Measurements from ENCODE around the gene HTT-AS. TPM values are rescaled to one million over a fixed set of nuclear protein-coding genes. Genes with fewer than 3 reads are reported as not detected.

The HTT-AS gene
- total and polyA plus RNA-seq, 2 of the 13 experiments (the other 11 are each of a cell fraction or from before 2014, with no cell fraction given) = not detected

DNA sequence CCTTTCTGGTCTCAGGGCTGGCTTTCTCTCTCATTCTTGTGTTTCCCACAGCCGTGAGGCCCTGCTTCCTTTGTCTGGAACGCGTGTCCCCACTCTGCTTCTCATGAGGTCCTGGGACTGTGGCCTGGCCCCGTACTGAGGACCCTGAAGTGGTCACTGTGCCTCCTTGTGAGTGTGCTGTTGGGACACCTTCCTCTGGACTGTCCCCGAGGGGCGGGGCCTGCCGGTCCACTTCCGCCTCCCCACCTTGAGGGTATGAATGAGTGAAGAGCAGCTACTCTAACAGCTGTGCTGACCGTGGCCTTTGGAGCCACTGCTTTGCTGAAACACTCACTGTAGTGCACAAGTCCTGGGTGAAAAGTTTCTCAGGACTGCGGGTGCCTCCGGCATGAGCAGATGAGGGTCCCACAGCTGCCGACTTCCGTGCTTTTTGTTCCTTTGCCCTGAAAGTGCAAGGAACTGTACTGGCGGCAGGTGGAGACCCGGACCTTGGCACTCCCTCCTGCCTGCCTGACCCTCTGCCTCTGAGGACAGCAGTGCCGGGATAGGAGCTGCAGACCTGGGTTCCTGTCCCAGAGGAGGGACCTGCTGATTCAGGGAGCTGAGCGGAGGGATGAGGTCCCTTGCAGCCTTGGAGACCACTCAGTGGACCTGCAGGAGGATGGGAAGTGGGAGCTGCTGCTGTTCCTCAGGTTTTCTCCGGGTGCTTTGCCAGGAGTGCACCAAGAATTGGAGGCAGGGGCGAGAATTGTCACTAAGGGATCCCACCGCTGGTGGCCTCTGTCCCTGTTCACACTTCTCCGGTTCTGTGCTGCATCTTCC lies 38.0 kb downstream of the HTT-AS start (continued):
- TF ChIP-seq, protein P1, sequence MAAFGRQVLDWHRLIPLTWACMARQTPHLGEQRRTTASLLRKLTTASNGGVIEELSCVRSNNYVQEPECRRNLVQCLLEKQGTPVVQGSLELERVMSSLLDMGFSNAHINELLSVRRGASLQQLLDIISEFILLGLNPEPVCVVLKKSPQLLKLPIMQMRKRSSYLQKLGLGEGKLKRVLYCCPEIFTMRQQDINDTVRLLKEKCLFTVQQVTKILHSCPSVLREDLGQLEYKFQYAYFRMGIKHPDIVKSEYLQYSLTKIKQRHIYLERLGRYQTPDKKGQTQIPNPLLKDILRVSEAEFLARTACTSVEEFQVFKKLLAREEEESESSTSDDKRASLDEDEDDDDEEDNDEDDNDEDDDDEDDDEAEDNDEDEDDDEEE (CRISPR knock-in tag; IDR thresholded peaks at IDR 0.05) = no peak
- TF ChIP-seq ZNF652 (CRISPR knock-in tag; IDR thresholded peaks at IDR 0.05; ENCODE audit: borderline replicate concordance, low read depth) = no peak
- TF ChIP-seq, protein P2, sequence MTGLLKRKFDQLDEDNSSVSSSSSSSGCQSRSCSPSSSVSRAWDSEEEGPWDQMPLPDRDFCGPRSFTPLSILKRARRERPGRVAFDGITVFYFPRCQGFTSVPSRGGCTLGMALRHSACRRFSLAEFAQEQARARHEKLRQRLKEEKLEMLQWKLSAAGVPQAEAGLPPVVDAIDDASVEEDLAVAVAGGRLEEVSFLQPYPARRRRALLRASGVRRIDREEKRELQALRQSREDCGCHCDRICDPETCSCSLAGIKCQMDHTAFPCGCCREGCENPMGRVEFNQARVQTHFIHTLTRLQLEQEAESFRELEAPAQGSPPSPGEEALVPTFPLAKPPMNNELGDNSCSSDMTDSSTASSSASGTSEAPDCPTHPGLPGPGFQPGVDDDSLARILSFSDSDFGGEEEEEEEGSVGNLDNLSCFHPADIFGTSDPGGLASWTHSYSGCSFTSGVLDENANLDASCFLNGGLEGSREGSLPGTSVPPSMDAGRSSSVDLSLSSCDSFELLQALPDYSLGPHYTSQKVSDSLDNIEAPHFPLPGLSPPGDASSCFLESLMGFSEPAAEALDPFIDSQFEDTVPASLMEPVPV (CRISPR knock-in tag; IDR thresholded peaks at IDR 0.05) = no peak
- TF ChIP-seq, protein P3, sequence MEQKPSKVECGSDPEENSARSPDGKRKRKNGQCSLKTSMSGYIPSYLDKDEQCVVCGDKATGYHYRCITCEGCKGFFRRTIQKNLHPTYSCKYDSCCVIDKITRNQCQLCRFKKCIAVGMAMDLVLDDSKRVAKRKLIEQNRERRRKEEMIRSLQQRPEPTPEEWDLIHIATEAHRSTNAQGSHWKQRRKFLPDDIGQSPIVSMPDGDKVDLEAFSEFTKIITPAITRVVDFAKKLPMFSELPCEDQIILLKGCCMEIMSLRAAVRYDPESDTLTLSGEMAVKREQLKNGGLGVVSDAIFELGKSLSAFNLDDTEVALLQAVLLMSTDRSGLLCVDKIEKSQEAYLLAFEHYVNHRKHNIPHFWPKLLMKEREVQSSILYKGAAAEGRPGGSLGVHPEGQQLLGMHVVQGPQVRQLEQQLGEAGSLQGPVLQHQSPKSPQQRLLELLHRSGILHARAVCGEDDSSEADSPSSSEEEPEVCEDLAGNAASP (CRISPR knock-in tag; IDR thresholded peaks at IDR 0.05; ENCODE audit: borderline replicate concordance) = no peak
- TF ChIP-seq ZIK1 (CRISPR knock-in tag; IDR thresholded peaks at IDR 0.05; ENCODE audit: borderline replicate concordance, low read depth) = no peak
- peak; percentile 17; the same call in 1 of the 2 replicates for TF ChIP-seq HNF4G (IDR thresholded peaks at IDR 0.05; ENCODE audit: borderline replicate concordance, low read depth, low read length)
- no peak for TF ChIP-seq HNF4G (CRISPR knock-in tag; IDR thresholded peaks at IDR 0.05; ENCODE audit: borderline replicate concordance, low read depth)
- TF ChIP-seq HOXA3 (CRISPR knock-in tag; IDR thresholded peaks at IDR 0.05) = peak; percentile 25; the same call in 1 of the 2 replicates
- TF ChIP-seq ZBTB42 (CRISPR knock-in tag; IDR thresholded peaks at IDR 0.05) = 0 out of 2 replicates have a peak, but pooled peaks have one; percentile 20
- TF ChIP-seq XRCC5 (optimal IDR thresholded peaks at IDR 0.05; ENCODE audit: low read length) = no peak
- TF ChIP-seq ZNF235 (CRISPR knock-in tag; IDR thresholded peaks at IDR 0.05; ENCODE audit: borderline replicate concordance) = no peak
- TF ChIP-seq, protein P4, sequence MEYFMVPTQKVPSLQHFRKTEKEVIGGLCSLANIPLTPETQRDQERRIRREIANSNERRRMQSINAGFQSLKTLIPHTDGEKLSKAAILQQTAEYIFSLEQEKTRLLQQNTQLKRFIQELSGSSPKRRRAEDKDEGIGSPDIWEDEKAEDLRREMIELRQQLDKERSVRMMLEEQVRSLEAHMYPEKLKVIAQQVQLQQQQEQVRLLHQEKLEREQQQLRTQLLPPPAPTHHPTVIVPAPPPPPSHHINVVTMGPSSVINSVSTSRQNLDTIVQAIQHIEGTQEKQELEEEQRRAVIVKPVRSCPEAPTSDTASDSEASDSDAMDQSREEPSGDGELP (IDR thresholded peaks at IDR 0.05; ENCODE audit: borderline replicate concordance, low read depth) = peak; percentile 74; the same call in 1 of the 2 replicates
- no peak for TF ChIP-seq SIX1 (CRISPR knock-in tag; IDR thresholded peaks at IDR 0.05; ENCODE audit: borderline replicate concordance)
- peak; percentile 55 for TF ChIP-seq PHF8 (CRISPR knock-in tag; IDR thresholded peaks at IDR 0.05)
- TF ChIP-seq TAF1 (CRISPR knock-in tag; IDR thresholded peaks at IDR 0.05) = peak; percentile 58; the same call in 1 of the 2 replicates
- TF ChIP-seq SRSF9 (IDR thresholded peaks at IDR 0.05; ENCODE audit: borderline replicate concordance, insufficient read depth, low read depth, low read length, poor library complexity, severe bottlenecking) = no peak
- TF ChIP-seq ZNF432 (CRISPR knock-in tag; IDR thresholded peaks at IDR 0.05; ENCODE audit: borderline replicate concordance) = no peak
- no peak for TF ChIP-seq SP1 (IDR thresholded peaks at IDR 0.05)
- peak; percentile 60 for TF ChIP-seq SP1 (CRISPR knock-in tag; IDR thresholded peaks at IDR 0.05)
- 0 out of 2 replicates have a peak, but pooled peaks have one; percentile 29 for TF ChIP-seq AHR (CRISPR knock-in tag; IDR thresholded peaks at IDR 0.05)
- TF ChIP-seq, protein P5, sequence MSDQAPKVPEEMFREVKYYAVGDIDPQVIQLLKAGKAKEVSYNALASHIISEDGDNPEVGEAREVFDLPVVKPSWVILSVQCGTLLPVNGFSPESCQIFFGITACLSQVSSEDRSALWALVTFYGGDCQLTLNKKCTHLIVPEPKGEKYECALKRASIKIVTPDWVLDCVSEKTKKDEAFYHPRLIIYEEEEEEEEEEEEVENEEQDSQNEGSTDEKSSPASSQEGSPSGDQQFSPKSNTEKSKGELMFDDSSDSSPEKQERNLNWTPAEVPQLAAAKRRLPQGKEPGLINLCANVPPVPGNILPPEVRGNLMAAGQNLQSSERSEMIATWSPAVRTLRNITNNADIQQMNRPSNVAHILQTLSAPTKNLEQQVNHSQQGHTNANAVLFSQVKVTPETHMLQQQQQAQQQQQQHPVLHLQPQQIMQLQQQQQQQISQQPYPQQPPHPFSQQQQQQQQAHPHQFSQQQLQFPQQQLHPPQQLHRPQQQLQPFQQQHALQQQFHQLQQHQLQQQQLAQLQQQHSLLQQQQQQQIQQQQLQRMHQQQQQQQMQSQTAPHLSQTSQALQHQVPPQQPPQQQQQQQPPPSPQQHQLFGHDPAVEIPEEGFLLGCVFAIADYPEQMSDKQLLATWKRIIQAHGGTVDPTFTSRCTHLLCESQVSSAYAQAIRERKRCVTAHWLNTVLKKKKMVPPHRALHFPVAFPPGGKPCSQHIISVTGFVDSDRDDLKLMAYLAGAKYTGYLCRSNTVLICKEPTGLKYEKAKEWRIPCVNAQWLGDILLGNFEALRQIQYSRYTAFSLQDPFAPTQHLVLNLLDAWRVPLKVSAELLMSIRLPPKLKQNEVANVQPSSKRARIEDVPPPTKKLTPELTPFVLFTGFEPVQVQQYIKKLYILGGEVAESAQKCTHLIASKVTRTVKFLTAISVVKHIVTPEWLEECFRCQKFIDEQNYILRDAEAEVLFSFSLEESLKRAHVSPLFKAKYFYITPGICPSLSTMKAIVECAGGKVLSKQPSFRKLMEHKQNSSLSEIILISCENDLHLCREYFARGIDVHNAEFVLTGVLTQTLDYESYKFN (CRISPR knock-in tag; conservative IDR thresholded peaks at IDR 0.05) = no peak
